Right lobe of liver (tissue), 4 donors: ENCODE measurements around the gene FBXL12.

ENCODE experiments used
- CTCF ChIP-seq, 4 donors: fragments of 200-600 bp in 3 of 4; fragments of 450-650 bp in 1 of 4; IDR thresholded peaks; one replicate each; pipeline versions ENCODE4 v1.5.1 to v1.8.0; 2016 to 2022; ENCODE audit warnings: antibody characterized with exemption in 4 of 4, mild to moderate bottlenecking in 2 of 4
- POLR2A ChIP-seq: fragments of 450-650 bp; IDR thresholded peaks from one replicate; pipeline ENCODE4 v1.6.1; 2017; ENCODE audit warnings: antibody characterized with exemption, mild to moderate bottlenecking
- donor health status: DM: no; HTN: no; CAD: no.
- donor health status: DM: no; HTN: no; CAD: no.
- donor health status: DM: no; HTN: yes; CAD: no.

- TF ChIP-seq CTCF (IDR thresholded peaks at IDR 0.05) (no peak), POLR2A (no peak)
Observed at GRCh38 chr19:9850235-9850959, 31.5 kb upstream of the FBXL12 start.
